ENCODE results near the gene MAST1.
A peak's percentile ranks its signal among the peaks of the same experiment; 100 is the strongest.
"Not testable (repeated sequence)": the region's sequence is repeated elsewhere in the genome, so short reads cannot be mapped to it uniquely, and the experiment has no call there.

Gene MAST1

DNA sequence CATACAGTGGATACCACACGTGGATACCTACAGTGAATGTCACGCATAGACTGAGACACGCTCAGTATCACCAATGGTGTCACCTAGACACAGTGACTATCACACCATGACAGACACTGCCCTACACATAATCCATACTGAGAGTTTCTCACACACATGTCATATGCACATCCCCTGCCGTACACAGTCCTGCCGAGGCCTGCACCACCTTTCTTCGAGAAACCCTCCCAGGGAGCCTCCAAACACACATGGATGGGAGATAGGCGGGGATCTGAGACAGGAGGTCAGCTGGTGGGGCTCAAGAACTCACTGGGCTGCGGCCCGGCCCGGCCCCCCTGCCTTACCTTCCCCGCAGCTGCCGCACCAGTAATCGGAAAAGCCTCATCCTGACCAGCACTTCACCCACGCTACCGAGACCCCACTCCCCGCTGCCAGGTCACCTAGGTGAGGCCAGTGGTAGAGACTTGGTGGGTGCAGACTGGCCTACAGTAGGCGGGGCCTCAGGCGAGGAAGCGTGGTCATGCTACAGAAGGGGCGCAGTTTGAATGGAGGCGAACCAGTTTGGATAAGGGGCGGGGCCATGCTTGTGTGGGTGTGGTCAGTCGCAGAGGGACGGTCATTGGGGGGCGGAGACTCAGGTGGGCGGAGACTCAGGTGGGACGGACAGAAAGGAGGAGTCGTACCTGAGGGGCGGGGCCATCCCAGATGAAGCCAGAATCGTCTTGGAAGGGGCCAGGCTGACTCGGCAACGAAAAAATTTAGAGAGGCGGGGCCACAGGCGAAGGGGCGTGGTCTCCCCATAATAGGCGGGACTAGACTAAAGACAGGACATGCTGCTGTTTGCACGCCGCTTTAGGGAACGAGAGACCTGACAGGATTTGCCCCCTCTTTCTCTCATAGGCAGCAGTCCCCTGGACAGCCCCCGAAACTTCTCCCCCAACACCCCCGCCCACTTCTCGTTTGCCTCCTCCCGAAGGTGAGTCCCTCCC, 2.1 kb downstream of the MAST1 start:
- DNase-seq (ENCODE audit: low spot score) = peak; percentile 71

DNA sequence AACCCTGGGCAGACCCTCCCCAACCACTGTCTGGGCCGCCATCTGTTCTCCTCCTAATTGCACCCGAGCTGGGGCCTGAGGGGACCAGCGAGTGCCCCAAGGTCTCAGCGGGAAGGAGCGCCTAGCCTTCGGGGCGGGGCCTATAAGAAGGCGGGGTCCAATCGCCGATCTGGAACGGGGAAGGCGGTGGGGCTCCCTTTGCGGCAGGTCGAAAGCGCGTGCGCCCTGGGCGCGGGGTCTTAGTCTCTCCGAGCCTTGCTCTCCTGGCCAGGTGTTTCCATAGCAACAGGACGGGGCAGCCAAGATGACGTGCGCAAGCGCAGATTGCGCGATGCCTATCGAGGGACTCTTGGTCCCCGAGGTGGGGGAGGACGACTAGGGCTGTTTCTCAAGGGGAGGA, 2.8 kb downstream of the MAST1 start:
- DNase-seq (ENCODE audit: low spot score) = peak; percentile 93

DNA sequence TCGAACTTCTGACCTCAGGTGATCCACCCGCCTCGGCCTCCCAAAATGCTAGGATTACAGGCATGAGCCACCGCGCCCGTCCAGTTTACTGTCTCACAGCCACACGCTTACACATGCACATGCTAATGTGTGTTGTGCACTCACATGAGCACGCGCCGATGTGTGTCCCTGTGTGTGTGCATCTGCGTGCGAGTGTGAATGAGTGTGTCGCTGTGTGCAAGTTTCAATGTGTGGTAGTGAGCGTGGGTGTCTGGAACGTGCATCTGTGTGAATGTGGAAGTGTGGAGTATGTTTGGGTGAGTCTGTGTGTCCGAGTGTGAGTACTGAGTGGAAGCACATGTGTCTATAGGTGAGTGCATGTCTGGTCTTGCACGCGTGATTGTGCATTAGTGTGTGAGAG, 4.2 kb downstream of the MAST1 start:
- no peak for DNase-seq (ENCODE audit: low spot score)

DNA sequence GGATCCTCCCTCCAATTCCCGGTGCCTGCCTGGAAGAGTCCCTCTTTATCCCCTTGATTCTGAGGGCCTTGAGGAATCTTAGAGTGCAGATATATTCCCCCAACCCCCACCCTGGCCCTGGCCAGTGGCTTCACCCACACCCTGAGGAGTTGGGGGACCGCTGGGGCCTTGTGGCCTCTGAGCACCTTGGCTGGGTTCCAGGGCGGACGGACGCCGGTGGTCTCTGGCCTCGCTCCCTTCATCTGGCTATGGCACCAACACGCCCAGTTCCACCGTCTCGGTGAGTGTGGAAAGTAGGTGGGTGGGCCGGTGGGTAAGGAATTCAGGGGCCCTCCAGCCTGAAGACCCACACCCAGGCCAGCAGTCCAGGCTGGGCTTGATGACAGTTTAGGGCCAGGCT, 5.0 kb downstream of the MAST1 start:
- DNase-seq (ENCODE audit: low spot score) = no peak

DNA sequence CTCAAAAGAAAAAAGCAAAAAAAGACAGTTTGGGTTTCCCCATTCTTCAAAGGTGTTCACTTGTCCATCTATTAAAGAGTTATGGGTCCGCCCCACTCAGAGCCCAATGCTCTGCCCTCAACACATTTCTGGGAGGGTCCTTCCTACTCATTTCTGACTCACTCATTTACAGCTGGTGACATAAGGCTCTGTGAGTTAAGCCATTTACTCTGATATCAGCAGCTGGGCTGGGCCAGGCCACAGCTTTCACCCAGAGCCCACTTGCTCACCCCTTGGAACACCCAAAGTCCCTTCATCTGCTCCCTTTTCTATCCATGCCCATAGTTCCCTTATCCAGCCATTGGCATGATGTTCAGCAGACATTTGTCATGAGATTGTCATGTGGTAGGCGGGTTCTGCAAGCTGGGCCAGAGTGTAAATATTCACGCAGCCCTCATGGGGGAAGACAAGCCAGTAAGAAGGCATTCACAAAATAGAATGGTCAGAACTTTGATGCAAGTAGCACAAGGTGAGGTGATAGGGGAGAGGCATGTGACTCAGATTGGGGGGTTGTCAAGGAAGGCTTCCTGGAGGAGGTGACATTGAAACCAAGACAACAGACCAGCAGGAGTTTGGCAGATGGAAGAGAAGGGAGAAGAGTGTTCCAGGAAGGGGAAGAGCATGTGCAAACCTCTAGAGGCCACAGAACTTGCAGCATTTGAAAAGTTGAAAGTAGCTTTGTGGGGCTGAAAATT, 5.9 kb downstream of the MAST1 start:
- no peak for DNase-seq (ENCODE audit: low spot score)

DNA sequence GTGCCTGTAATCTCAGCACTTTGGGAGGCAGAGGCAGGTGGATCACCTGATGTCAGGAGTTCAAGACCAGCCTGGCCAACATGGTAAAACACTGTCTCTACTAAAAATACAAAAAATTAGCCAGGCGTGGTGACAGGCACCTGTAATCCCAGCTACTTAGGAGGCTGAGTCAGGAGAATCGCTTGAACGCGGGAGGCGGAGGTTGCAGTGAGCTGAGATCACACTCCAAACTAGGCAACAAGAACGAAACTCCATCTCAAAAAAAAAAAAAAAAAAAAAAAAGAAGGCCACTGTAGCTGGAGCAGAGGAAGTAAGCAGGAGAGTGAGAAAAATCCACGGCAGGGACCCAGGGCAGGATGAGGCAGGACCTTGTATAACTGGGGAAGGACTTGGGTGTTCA, 8.3 kb downstream of the MAST1 start:
- not testable (repeated sequence) for DNase-seq (ENCODE audit: low spot score)

DNA sequence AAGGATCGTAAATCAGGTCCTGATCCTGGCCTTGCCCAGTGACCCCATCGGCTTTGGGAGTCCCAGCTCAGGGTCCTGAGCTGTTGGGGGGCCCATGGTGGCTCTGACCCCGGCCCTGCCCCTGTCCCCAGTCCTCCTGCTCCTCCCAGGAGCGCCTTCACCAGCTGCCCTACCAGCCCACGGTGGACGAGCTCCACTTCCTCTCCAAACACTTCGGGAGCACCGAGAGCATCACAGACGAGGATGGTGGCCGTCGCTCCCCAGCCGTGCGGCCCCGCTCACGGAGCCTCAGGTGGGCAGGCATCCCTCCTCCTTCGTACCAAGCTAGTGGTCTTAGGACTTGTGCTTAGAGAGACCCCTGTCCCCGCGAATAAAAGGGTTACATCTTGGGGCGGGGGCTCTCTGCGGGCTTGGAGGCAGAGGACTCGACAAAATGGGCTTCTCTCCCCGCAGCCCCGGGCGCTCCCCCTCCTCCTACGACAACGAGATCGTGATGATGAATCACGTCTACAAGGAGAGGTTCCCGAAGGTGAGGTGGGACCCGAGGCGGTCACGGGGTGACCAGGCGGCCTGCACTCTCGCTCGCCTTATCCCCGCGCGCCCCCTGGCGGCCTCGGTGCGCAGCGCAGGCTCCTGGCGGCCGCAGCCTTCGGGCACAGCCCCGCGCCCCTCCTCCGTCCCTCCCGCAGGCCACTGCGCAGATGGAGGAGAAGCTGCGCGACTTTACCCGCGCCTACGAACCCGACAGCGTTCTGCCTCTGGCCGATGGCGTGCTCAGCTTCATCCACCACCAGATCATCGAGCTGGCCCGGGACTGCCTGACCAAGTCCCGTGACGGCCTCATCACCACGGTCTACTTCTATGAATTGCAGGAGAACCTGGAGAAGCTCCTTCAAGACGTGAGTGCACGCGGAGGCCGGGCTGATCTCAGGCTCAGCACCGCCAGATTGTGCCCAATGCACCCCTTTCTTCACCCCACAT, 9.1 kb downstream of the MAST1 start:
- peak; percentile 75 for DNase-seq (ENCODE audit: low spot score)

DNA sequence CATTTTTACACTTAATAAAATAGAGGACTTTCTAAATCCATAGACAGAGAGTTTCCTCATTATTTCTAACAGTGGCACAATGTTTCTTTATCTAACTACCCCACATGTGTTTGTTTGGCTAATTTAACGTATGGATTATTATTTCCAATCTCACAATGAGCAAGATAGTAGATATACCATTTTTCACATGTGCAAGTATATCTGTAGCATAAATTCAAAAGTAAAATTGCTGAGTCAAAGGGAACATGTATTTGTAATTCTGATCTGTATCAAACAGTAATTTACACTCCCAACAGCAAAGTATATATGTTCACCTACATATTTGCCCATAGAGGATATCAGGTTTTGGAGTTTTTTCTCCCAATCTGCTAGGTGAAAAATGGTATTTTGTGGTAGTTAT, 18.3 kb downstream of the MAST1 start:
- no peak for DNase-seq (ENCODE audit: low spot score)

DNA sequence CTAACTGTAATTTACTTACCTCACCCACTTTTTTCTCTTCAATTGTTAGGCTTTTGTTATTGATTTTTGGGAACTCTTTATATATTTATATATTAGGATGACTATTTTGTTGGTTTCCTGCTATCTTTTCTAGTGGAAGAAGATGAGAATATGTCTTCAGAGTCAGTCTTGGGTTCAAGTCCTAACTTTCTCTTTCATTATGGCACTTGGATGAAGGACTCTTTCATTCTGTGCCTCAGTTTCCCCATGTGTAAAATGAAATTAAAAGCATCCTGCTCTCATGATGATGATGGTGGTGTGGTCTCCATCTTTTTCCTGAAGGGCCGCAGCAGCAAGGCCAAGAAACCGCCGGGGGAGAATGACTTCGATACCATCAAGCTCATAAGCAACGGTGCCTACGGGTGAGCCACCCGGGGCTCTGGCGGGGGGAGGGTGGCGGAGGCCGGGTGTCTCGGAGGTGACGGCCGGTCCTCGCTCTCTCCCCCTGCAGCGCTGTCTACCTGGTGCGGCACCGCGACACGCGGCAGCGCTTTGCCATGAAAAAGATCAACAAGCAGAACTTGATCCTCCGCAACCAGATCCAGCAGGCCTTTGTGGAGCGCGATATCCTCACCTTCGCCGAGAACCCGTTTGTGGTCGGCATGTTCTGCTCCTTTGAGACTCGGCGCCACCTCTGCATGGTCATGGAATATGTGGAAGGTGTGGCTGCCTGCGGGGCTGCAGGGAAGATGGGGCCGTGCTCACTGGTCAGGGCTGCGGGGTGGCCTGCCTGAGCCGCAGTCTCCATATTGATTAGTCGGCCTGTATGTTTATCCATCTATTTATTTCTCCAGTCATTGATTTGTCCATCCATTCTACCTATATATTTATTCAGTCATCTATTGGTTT, 20.0 kb downstream of the MAST1 start:
- DNase-seq (ENCODE audit: low spot score) = no peak

DNA sequence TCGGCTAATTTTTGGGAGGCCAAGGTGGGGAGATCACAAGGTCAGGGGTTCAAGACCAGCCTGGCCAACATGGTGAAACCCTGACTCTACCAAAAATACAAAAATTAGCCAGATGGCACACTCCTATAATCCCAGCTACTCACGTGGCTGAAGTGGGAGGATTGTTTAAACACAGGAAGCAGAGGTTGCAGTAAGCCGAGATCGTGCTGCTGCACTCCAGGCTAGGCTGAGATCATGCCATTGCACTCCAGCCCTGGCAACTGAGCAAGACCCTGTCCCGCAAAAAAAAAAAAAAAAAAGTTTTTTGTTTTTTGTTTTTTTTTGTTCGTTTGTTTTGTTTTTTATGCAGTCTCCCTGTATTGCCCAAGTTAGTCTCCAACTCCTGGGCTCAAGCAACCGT, 21.2 kb downstream of the MAST1 start:
- no peak for DNase-seq (ENCODE audit: low spot score)

DNA sequence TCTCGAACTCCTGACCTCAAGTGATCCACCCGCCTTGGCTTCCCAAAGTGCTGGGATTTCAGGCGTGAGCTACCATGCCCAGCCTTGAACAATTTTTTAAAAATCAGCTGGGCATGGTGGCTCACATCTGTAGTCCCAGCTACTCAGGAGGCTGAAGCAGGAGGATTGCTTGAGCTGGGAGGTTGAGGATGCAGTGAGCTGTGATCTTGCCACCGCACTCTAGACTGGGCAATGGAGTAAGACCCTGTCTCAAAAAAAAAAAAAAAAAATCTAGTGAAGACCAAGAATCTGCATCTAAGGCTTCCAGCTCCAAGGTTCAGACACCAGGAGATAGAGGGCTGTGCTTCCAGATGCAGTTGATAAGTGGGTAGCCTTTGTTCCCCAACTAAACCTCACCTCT, 25.8 kb downstream of the MAST1 start:
- no peak for DNase-seq (ENCODE audit: low spot score)

DNA sequence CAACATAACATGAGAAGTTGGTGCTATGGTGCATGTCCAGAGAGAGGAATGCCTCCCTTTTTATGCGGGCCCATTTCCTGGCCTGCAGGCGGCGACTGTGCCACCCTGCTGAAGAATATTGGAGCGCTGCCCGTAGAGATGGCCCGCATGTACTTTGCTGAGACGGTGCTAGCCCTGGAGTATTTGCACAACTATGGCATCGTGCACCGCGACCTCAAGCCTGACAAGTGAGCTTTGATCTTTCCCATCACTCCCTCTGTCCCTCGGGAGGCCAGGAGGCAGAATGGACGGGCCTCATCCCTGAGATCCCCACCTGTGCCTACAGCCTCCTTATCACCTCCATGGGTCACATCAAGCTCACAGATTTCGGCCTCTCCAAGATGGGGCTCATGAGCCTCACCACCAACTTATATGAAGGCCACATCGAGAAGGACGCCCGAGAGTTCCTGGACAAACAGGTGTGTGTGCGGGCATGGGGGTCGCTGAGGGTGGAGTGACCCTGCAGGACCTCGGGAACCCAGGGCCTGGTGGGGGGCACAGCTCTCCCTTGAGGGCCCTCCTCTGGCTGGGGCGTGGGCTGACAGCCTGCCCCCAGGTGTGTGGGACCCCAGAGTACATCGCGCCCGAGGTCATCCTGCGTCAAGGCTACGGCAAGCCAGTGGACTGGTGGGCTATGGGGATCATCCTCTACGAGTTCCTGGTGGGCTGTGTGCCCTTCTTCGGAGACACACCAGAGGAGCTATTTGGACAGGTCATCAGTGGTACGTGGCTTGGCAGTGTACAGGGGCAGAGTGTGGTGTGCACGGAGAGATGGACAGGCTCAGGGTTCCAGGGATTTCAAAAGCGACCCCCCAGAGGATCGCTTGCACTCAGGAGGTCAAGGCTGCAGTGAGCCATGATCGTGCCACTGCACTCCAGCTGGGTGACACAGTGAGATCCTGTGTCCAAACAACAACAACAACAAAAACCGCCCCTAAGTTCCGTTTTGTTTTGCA, 26.7 kb downstream of the MAST1 start:
- DNase-seq (ENCODE audit: low spot score) = no peak

DNA sequence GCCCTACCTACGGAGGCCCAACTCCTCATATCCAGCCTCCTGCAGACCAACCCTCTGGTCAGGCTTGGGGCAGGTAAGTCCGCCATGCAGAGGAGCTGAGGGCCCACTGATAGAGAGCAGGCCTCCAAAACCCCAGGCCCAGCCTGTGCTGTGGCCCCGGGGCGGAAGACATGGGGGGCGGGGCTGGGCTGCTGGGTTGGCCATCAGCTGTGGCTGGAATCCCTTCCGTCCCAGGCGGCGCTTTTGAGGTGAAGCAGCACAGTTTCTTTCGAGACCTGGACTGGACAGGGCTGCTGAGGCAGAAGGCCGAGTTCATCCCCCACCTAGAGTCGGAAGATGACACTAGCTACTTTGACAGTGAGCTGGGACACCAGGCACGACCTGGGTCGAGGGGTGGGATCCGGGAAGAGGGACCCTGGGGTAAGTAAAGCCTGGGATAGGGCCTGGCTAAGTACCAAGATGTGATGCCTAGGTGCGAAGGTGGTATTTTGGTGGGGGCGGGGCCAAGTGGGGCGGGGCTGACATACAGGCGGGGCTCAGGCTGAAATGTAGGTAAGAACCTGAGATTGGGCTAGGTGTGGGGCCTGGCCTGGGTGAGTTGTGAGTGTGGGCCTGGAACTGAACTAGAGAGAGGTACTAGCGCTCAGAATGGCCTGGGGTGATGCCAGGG, 27.6 kb downstream of the MAST1 start:
- no peak for DNase-seq (ENCODE audit: low spot score)

DNA sequence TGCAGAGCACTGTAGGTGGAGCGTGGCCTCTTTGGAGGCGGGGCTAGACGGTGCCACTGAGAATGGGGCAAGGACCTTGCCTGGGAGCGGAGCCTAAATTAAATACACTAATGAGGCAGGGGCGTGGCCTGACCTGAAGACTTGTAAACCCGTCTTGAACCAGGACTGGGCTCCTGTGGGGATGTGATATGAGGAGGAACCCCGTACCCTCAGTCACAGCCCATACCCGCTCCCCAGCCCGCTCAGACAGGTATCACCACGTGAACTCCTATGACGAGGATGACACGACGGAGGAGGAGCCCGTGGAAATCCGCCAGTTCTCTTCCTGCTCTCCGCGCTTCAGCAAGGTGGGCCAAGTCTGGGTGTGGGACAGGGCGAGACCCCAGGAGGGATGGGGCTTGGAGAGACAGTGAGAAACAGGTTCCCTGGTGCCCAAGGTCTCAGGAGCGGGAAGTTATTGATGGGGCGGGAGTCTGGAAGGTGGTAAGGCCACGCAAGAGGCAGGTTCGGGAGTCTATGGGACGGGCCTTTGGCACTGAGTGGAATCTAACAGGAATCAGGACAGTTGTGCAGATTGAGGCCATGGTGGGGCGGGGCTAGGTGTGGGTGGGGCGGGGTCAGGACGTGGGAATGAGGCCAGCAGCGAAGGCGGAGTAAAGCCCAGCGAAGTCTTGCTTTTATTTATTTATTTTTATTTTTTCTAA, 28.3 kb downstream of the MAST1 start:
- DNase-seq (ENCODE audit: low spot score) = no peak

DNA sequence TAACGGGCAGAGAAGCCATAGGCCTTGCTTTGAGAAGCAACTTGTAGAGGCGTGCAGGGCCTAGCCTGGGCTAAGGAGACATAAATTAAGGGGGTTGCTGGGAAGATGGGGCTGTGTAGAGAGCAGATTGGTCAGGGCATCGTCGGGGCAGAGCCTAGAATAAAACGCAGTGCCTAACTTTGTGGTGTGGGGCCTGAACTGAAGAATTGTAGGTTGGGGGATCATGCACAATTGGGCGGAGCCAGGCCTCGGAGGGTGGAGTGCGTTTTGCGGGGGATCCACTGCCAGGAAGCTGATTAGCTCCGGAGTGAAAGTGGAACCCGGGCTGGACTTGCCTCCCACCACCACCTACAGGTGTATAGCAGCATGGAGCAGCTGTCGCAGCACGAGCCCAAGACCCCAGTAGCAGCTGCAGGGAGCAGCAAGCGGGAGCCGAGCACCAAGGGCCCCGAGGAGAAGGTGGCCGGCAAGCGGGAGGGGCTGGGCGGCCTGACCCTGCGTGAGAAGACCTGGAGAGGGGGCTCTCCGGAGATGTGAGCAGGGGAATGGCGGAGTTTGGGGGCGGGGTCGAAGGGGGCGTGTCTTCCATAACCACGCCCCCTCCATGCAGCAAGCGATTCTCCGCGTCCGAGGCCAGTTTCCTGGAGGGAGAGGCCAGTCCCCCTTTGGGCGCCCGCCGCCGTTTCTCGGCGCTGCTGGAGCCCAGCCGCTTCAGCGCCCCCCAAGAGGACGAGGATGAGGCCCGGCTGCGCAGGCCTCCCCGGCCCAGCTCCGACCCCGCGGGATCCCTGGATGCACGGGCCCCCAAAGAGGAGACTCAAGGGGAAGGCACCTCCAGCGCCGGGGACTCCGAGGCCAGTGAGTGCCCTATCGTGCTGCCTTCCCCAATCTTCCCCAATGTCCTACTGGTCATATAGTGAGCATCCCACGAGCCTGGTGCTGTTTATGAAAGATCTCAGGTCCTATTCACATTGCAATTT, 29.1 kb downstream of the MAST1 start:
- DNase-seq (ENCODE audit: low spot score) = no peak

DNA sequence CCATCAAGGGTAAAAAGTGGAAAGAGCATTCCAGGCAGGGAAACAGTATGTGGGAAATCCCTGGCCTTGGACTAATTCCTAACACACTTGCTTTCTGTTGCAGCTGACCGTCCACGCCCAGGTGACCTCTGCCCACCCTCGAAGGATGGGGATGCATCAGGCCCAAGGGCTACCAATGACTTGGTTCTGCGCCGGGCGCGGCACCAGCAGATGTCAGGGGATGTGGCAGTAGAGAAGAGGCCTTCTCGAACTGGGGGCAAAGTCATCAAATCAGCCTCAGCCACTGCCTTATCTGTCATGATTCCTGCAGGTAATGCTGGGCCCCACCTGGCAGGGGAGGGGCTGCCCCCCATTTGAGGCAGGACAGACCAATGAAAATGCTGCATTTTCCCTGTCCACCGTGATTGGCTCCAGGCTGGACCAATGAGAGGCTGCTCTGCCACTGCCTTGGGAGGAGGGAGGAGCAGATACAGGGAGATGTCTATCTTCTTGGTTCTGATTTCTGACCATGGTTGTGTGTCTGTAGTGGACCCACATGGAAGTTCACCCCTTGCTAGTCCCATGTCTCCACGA, 30.3 kb downstream of the MAST1 start:
- DNase-seq (ENCODE audit: low spot score) = no peak

DNA sequence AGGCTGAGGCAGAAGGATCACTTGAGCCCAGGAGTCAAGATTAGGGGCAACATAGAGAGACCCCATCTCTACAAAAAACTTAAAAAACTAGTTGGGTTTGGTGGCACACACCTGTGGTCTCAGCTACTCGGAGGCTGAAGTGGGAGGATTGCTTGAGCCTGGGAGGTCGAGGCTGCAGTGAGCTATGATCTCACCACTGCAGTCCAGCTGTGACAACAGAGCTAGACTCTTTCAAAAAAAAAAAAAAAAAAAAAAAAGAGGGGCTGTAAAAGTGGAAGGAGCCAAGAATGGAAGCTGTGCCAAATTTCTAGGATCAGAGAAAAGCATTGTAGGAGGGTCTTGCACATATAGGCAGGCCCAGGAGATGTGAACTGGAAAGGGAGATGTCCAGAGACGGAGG, 33.4 kb downstream of the MAST1 start:
- DNase-seq (ENCODE audit: low spot score) = no peak

Measured in SK-N-DZ (cell line).